IMR-90 (cell line): Measurements from ENCODE around the gene LDLRAD3.

Experiments used
- BHLHE40 ChIP-seq: fragments of 150-350 bp; IDR thresholded peaks from 2 replicates; pipeline ENCODE4 v1.6.1; 2016; ENCODE audit warnings: mild to moderate bottlenecking, low read depth, low read length
- CEBPB ChIP-seq: IDR thresholded peaks from 2 replicates; pipeline ENCODE4 v1.6.1; 2012; ENCODE audit warnings: low read depth, low read length, improper control_type of control experiment
- CTCF ChIP-seq: conservative IDR thresholded peaks from 2 replicates; pipeline ENCODE4 v1.5.1; 2012; ENCODE audit warnings: mild to moderate bottlenecking, low read depth, low read length, improper control_type of control experiment
- FOS ChIP-seq: fragments of 150-350 bp; IDR thresholded peaks from 2 replicates; pipeline ENCODE4 v1.6.1; 2016; ENCODE audit warnings: low read depth, low read length
- MAZ ChIP-seq: IDR thresholded peaks from 2 replicates; pipeline ENCODE4 v1.6.1; 2012; ENCODE audit warnings: low read depth, mild to moderate bottlenecking, low read length, improper control_type of control experiment, moderate library complexity, borderline replicate concordance
- MXI1 ChIP-seq: IDR thresholded peaks from 2 replicates; pipeline ENCODE4 v1.6.1; 2012; ENCODE audit warnings: low read depth, mild to moderate bottlenecking, low read length, moderate library complexity, borderline replicate concordance
- POLR2A ChIP-seq: IDR thresholded peaks from 2 replicates; pipeline ENCODE4 v1.6.1; 2012; ENCODE audit warnings: mild to moderate bottlenecking, low read depth, low read length
- RAD21 ChIP-seq: IDR thresholded peaks from 2 replicates; pipeline ENCODE4 v1.6.1; 2012; ENCODE audit warnings: low read length, improper control_type of control experiment
- RCOR1 ChIP-seq: IDR thresholded peaks from 2 replicates; pipeline ENCODE4 v1.6.1; 2012; ENCODE audit warnings: mild to moderate bottlenecking, low read length, improper control_type of control experiment; ENCODE audit not compliant: insufficient replicate concordance
- RFX5 ChIP-seq: IDR thresholded peaks from 2 replicates; pipeline ENCODE4 v1.8.0; 2012; ENCODE audit warnings: low read depth, mild to moderate bottlenecking, low read length, moderate library complexity
- TF ChIP-seq, protein P1 (sequence below): fragments of 150-350 bp; IDR thresholded peaks from 2 replicates; pipeline ENCODE4 v1.6.1; 2017; ENCODE audit warnings: mild to moderate bottlenecking, antibody characterized with exemption, low read length, low read depth

- TF ChIP-seq RAD21, result no peak
- TF ChIP-seq CTCF, result no peak
- no peak for TF ChIP-seq POLR2A
- no peak for TF ChIP-seq MXI1
- TF ChIP-seq RCOR1, result no peak
- TF ChIP-seq, protein P1, sequence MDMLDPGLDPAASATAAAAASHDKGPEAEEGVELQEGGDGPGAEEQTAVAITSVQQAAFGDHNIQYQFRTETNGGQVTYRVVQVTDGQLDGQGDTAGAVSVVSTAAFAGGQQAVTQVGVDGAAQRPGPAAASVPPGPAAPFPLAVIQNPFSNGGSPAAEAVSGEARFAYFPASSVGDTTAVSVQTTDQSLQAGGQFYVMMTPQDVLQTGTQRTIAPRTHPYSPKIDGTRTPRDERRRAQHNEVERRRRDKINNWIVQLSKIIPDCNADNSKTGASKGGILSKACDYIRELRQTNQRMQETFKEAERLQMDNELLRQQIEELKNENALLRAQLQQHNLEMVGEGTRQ, result no peak
- no peak for TF ChIP-seq BHLHE40
- TF ChIP-seq RFX5, result no peak
- no peak for TF ChIP-seq MAZ
- TF ChIP-seq CEBPB, result no peak
- no peak for TF ChIP-seq FOS
Measured at GRCh38 chr11:35916270-35916669, 27.6 kb upstream of the LDLRAD3 start.
